ENCODE measurements around the gene LRP2.
A peak's percentile ranks its signal among the peaks of the same experiment; 100 is the strongest.

The LRP2 gene

DNA sequence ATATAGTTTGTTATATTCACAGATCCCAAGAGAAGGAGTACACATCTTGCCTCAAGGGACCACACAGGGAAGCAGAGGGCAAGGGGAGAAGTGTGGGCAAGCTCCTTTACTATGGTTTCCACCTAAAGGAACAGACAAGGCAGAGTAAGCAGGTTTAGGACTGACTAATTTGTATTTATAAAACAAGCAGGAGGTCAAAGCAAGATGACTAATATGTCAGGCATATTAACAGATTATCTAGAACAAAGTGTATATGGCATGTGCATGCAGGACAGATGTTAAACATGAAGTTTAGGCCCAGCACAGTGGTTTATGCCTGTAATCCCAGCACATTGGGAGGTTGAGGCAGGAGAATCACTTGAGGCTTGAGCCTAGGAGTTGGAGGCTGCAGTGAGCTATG, 3.7 kb upstream of the LRP2 start:
- TF ChIP-seq YY1 (IDR thresholded peaks at IDR 0.05; ENCODE audit: low read depth) = no peak
- TF ChIP-seq, protein P1, sequence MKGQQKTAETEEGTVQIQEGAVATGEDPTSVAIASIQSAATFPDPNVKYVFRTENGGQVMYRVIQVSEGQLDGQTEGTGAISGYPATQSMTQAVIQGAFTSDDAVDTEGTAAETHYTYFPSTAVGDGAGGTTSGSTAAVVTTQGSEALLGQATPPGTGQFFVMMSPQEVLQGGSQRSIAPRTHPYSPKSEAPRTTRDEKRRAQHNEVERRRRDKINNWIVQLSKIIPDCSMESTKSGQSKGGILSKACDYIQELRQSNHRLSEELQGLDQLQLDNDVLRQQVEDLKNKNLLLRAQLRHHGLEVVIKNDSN (IDR thresholded peaks at IDR 0.05) = no peak
- no peak for TF ChIP-seq TEAD4 (IDR thresholded peaks at IDR 0.05)
- TF ChIP-seq EP300 (IDR thresholded peaks at IDR 0.05; ENCODE audit: borderline replicate concordance) = no peak
- no peak for TF ChIP-seq EGR1 (IDR thresholded peaks at IDR 0.05)
- no peak for TF ChIP-seq FOXM1 (IDR thresholded peaks at IDR 0.05; ENCODE audit: borderline replicate concordance, low read depth)
- TF ChIP-seq CREB1 (IDR thresholded peaks at IDR 0.05; ENCODE audit: low read depth) = no peak
- TF ChIP-seq CEBPB (IDR thresholded peaks at IDR 0.05) = no peak
- TF ChIP-seq, protein P2, sequence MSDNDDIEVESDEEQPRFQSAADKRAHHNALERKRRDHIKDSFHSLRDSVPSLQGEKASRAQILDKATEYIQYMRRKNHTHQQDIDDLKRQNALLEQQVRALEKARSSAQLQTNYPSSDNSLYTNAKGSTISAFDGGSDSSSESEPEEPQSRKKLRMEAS (IDR thresholded peaks at IDR 0.05) = no peak
- TF ChIP-seq, protein P3, sequence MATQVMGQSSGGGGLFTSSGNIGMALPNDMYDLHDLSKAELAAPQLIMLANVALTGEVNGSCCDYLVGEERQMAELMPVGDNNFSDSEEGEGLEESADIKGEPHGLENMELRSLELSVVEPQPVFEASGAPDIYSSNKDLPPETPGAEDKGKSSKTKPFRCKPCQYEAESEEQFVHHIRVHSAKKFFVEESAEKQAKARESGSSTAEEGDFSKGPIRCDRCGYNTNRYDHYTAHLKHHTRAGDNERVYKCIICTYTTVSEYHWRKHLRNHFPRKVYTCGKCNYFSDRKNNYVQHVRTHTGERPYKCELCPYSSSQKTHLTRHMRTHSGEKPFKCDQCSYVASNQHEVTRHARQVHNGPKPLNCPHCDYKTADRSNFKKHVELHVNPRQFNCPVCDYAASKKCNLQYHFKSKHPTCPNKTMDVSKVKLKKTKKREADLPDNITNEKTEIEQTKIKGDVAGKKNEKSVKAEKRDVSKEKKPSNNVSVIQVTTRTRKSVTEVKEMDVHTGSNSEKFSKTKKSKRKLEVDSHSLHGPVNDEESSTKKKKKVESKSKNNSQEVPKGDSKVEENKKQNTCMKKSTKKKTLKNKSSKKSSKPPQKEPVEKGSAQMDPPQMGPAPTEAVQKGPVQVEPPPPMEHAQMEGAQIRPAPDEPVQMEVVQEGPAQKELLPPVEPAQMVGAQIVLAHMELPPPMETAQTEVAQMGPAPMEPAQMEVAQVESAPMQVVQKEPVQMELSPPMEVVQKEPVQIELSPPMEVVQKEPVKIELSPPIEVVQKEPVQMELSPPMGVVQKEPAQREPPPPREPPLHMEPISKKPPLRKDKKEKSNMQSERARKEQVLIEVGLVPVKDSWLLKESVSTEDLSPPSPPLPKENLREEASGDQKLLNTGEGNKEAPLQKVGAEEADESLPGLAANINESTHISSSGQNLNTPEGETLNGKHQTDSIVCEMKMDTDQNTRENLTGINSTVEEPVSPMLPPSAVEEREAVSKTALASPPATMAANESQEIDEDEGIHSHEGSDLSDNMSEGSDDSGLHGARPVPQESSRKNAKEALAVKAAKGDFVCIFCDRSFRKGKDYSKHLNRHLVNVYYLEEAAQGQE (IDR thresholded peaks at IDR 0.05; ENCODE audit: low read depth) = no peak
- no peak for TF ChIP-seq TAF1 (IDR thresholded peaks at IDR 0.05; ENCODE audit: low read depth)
- no peak for TF ChIP-seq TCF12 (IDR thresholded peaks at IDR 0.05; ENCODE audit: low read depth)
- TF ChIP-seq ZBTB7A (IDR thresholded peaks at IDR 0.05; ENCODE audit: low read depth) = no peak
- no peak for TF ChIP-seq RAD21 (IDR thresholded peaks at IDR 0.05; ENCODE audit: low read depth)
- TF ChIP-seq NFIC (IDR thresholded peaks at IDR 0.05) = no peak

DNA sequence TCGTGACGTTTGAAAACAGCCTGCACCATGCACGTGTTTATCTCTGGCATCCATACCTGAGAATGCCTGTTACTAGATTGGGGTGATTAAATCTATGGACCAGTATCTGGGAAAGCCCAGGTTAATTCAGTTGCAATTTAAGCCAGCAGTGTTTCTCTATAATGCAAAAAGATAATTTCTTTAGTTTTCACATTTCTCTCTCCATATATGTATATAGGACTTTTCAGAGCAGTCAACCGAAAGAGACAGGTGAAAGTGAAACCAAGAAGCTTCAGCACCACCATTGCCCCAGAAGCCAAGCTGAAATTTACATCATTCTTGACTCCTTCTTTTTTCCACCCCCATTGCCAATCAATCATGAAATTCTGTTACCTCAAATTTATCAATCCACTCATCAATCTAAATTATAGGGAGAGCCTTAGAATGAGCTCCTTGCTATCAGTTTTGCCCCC, 2.7 kb upstream of the LRP2 start:
- TF ChIP-seq, protein P2 (IDR thresholded peaks at IDR 0.05) = 0 out of 2 replicates have a peak, but pooled peaks have one; percentile 8
- TF ChIP-seq CREB1 (IDR thresholded peaks at IDR 0.05; ENCODE audit: low read depth) = no peak
- no peak for TF ChIP-seq RAD21 (IDR thresholded peaks at IDR 0.05; ENCODE audit: low read depth)
- no peak for TF ChIP-seq TAF1 (IDR thresholded peaks at IDR 0.05; ENCODE audit: low read depth)

DNA sequence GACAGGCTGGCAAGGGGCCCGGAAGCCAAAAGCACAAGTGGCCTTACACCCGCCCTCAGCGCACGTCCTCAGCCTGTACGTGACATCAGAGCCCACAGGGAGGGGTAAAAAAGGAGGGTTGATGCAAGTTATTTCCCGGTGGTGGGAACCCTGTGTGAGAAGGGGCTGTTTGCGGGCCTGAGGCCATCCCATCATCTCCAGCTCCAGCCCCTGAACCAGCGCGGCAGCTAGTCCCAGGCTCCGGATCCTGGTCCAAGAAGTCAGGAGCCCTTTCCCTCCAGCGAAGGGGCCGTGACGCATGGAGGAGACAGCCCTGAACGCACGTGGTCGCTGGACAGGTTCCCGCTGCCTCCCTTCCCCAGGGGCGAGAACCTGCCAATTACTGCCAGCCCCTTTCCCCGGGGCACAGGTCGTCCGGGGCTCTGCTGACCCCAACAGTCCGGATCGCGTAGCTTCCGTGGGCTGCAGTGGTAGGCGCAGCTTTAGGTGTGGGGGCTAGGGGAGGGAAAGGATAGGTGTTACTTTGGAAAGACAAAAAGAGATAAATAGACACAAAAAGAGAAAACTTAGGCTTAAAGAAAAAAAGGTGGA, 1.3 kb upstream of the LRP2 start:
- TF ChIP-seq TAF1 (IDR thresholded peaks at IDR 0.05; ENCODE audit: low read depth) (no peak), YY1 (IDR thresholded peaks at IDR 0.05; ENCODE audit: low read depth) (no peak), RAD21 (IDR thresholded peaks at IDR 0.05; ENCODE audit: low read depth) (no peak), CEBPB (IDR thresholded peaks at IDR 0.05) (no peak), TCF12 (IDR thresholded peaks at IDR 0.05; ENCODE audit: low read depth) (no peak), EP300 (IDR thresholded peaks at IDR 0.05; ENCODE audit: borderline replicate concordance) (no peak), CREB1 (IDR thresholded peaks at IDR 0.05; ENCODE audit: low read depth) (no peak), EGR1 (IDR thresholded peaks at IDR 0.05) (no peak)

DNA sequence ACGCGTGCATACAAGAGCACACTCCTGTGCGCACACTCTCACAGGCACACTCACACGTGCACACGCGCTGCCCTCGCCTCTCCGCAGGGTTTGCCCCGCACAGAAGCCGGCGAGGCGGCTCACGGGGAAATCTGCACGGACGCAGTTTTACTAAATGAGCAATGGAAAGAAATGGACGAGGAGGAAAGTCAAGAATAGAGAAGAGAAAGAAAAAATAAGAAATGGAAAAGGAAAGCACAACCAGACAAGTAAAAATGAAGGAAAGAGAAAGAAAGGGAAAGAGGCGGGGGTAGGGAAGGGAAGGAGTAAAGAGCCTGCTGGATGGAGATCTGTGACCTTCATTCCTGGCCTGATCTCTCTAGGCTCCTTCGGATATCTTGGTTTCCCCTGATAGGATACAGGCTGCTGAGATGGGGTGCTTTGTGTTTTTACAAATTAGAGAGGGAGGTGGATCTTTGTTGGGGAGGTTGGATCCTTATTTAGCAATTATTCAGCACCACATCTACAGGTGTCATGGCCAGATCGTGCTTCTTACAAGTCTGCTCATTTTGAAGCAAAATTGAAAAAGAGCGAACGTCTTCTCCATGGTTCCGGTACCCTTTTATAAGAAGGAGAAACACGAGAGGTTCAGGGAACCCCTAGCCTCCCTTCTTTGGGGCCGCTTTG, 693 bp upstream of the LRP2 start:
- TF ChIP-seq EP300 (IDR thresholded peaks at IDR 0.05; ENCODE audit: borderline replicate concordance) = no peak
- TF ChIP-seq, protein P1 (IDR thresholded peaks at IDR 0.05) = no peak
- no peak for TF ChIP-seq RAD21 (IDR thresholded peaks at IDR 0.05; ENCODE audit: low read depth)
- TF ChIP-seq EGR1 (IDR thresholded peaks at IDR 0.05) = no peak
- no peak for TF ChIP-seq FOXM1 (IDR thresholded peaks at IDR 0.05; ENCODE audit: borderline replicate concordance, low read depth)
- no peak for TF ChIP-seq TEAD4 (IDR thresholded peaks at IDR 0.05)

DNA sequence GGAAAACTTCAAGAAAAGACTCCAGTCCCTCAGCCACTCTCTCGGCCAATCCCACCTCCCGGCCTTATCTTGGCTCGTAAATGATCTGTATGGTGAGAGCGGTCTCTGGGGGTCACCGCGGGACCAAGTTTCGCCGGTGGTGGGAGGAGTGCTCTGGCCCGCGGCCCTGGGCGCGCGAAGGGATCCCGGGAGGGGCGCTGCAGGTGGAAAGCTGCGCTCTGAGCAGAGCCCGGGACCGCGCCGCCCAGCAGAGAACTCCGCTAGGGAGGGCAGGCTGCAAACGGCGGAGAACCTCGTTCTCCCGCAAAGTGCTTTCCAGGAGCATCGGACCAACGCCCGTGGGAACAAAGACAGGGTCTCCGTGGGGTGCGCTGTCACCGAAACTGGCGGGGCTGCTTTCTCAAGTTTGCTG, 622 bp downstream of the LRP2 start:
- no peak for TF ChIP-seq FOXM1 (IDR thresholded peaks at IDR 0.05; ENCODE audit: borderline replicate concordance, low read depth)
- TF ChIP-seq YY1 (IDR thresholded peaks at IDR 0.05; ENCODE audit: low read depth) = no peak
- TF ChIP-seq TAF1 (IDR thresholded peaks at IDR 0.05; ENCODE audit: low read depth) = no peak
- TF ChIP-seq RAD21 (IDR thresholded peaks at IDR 0.05; ENCODE audit: low read depth) = no peak
- no peak for TF ChIP-seq TEAD4 (IDR thresholded peaks at IDR 0.05)
- TF ChIP-seq EGR1 (IDR thresholded peaks at IDR 0.05) = no peak
- no peak for TF ChIP-seq EP300 (IDR thresholded peaks at IDR 0.05; ENCODE audit: borderline replicate concordance)
- TF ChIP-seq ZBTB7A (IDR thresholded peaks at IDR 0.05; ENCODE audit: low read depth) = no peak
- TF ChIP-seq, protein P1 (IDR thresholded peaks at IDR 0.05) = no peak
- TF ChIP-seq, protein P3 (IDR thresholded peaks at IDR 0.05; ENCODE audit: low read depth) = no peak
- TF ChIP-seq, protein P2 (IDR thresholded peaks at IDR 0.05) = no peak
- TF ChIP-seq TCF12 (IDR thresholded peaks at IDR 0.05; ENCODE audit: low read depth) = no peak
- TF ChIP-seq CREB1 (IDR thresholded peaks at IDR 0.05; ENCODE audit: low read depth) = no peak
- TF ChIP-seq NFIC (IDR thresholded peaks at IDR 0.05) = no peak
- TF ChIP-seq CEBPB (IDR thresholded peaks at IDR 0.05) = no peak

Data from Ishikawa (cell line).